Inflammatory macrophage (primary cell): Measurements from ENCODE around the gene LRBA.
"Not testable (repeated sequence)": the region's sequence is repeated elsewhere in the genome, so short reads cannot be mapped to it uniquely, and the experiment has no call there.

Experiments used
- DNase-seq, 2 donors: peaks; one replicate each; pipeline ENCODE4 v3.0.0-alpha.2; 2020 to 2022

LRBA gene

GRCh38 chr4:150583287-150584110, 431.6 kb downstream of the LRBA start:
- no peak for DNase-seq

GRCh38 chr4:150582873-150583286, 432.2 kb downstream of the LRBA start:
- no peak for DNase-seq

GRCh38 chr4:150582146-150582872, 432.8 kb downstream of the LRBA start, which contains the start of gene MAB21L2:
Gene MAB21L2 (plus strand): TSS chr4:150582151. CDS start chr4:150583030, 879 bp downstream.
- no peak for DNase-seq

- DNase-seq, result no peak
Observed at GRCh38 chr4:150581641-150582051, 433.4 kb downstream of the LRBA start.

- DNase-seq, result no peak
Observed at GRCh38 chr4:150581056-150581605, 434.0 kb downstream of the LRBA start.

- DNase-seq, result no peak
Observed at GRCh38 chr4:150580306-150580705, 434.8 kb downstream of the LRBA start.

- no peak for DNase-seq
Observed at GRCh38 chr4:150579551-150580234, 435.4 kb downstream of the LRBA start.

GRCh38 chr4:150578745-150579501, 436.2 kb downstream of the LRBA start:
- no peak for DNase-seq

GRCh38 chr4:150577796-150578195, 437.3 kb downstream of the LRBA start:
- DNase-seq, result no peak

- DNase-seq, result no peak
Observed at GRCh38 chr4:150574678-150575077, 440.4 kb downstream of the LRBA start.

GRCh38 chr4:150573534-150573933, 441.6 kb downstream of the LRBA start:
- DNase-seq, result no peak

GRCh38 chr4:150572704-150573504, 442.2 kb downstream of the LRBA start:
- DNase-seq, result no peak

- DNase-seq, result no peak
Observed at GRCh38 chr4:150570862-150571261, 444.2 kb downstream of the LRBA start.

- no peak for DNase-seq
Observed at GRCh38 chr4:150569998-150570535, 445.0 kb downstream of the LRBA start.

GRCh38 chr4:150569384-150569987, 445.6 kb downstream of the LRBA start:
- no peak for DNase-seq

- DNase-seq, result no peak
Observed at GRCh38 chr4:150567070-150567469, 448.0 kb downstream of the LRBA start.

GRCh38 chr4:150564967-150565366, 450.1 kb downstream of the LRBA start:
- not testable (repeated sequence) for DNase-seq

- DNase-seq, result no peak
Observed at GRCh38 chr4:150562751-150563150, 452.3 kb downstream of the LRBA start.

- DNase-seq, result no peak
Observed at GRCh38 chr4:150562250-150562649, 452.8 kb downstream of the LRBA start.

- no peak for DNase-seq
Observed at GRCh38 chr4:150561143-150561737, 453.8 kb downstream of the LRBA start.
